Measurements from ENCODE around the gene CHP1.
A peak's percentile ranks its signal among the peaks of the same experiment; 100 is the strongest.
"Not testable (repeated sequence)": the region's sequence is repeated elsewhere in the genome, so short reads cannot be mapped to it uniquely, and the experiment has no call there.

Gene CHP1

GRCh38 chr15:41230650-41231421, at the start of gene CHP1, which contains the start of gene EXD1:
CHP1 (plus strand) TSS chr15:41231268; CDS start chr15:41231383, 115 bp downstream.
EXD1 (minus strand) TSS chr15:41230757; CDS start chr15:41226575, 4,182 bp downstream.
- DNase-seq: peak; percentile 90 to 98

- DNase-seq: no peak
Observed at GRCh38 chr15:41182266-41182665, 48.8 kb upstream of the CHP1 start.

- DNase-seq: no peak
Observed at GRCh38 chr15:41183581-41183980, 47.5 kb upstream of the CHP1 start.

DNA sequence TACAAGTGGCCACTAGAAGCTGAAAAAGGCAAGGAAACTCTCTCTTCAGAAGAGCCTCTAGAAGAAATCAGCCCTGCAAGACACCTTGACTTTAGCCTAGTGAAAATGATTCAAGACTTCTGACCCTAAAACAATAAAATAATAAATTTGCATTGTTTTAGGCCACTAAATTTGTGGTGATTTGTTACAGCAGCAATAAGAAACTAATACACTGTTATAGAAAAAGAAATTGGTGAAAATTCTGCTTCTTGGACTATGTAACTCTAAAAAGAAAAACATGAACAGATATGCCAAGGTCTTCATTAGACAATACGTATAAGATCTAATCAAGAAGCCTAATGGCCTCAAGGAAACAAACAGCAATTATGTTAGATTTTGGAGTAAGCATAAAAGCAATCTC, 36.6 kb upstream of the CHP1 start:
- no peak for DNase-seq

GRCh38 chr15:41199470-41199869, 31.6 kb upstream of the CHP1 start:
- no peak for DNase-seq

DNA sequence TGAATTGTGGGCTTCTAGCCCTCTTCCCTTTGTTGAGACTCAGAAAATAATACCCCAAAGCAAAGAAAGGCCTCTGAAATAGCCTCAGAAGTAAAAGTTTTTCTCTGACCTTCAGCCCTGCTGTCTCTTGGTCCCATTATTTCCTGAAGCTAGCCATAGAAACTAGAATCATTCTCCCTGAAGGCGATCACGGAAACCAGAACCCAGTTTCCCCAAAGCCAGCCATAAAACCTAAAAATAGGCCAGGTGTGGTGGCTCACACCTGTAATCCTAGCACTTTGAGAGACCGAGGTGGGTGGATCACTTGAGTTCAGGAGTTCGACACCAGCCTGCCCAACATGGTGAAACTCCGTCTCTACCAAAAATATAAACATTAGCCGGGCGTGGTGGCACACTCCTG, 27.7 kb upstream of the CHP1 start:
- DNase-seq: no peak

DNA sequence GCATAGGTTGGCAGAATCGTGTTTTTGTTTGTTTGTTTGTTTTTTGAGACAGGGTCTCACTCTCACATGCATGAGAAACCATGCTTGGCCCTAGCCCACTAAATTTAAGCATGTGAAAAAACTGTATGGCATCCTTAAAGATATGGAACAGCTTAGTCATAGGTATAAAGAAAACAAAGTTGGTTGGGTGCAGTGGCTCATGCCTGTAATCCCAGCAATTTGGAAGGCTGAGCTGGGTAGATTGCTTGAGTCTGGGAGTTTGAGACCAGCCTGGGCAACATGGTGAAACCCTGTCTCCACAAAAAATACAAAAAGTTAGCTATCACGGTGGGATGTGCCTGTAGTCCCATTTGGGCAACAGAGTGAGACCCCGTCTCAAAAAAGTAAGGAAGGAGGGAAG, 25.8 kb upstream of the CHP1 start:
- DNase-seq: no peak

GRCh38 chr15:41207687-41208448, 23.2 kb upstream of the CHP1 start:
- DNase-seq: no peak

- no peak for DNase-seq
Observed at GRCh38 chr15:41215708-41216107, 15.4 kb upstream of the CHP1 start.

DNA sequence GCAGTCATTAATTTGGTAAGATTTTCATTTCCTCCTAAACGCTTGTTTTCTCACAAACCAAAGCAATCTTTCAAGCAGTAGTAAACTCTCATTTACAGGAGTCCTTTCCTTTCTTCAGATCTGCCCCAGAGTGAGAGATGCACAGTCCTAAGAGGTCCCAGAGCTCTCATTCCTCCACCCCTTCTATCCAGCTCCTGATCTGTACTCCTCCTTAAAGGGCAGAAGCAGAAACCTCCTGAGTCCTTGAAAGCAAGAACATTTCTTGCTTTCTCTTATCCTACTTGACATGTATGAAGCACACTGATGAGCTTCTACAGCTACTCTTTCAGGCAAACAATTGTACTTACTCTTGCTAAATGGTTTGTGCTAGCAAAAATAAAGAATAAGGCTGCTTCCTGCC, 12.2 kb upstream of the CHP1 start:
- DNase-seq: no peak

GRCh38 chr15:41219381-41219780, 11.7 kb upstream of the CHP1 start:
- no peak for DNase-seq

GRCh38 chr15:41230345-41230649, 771 bp upstream of the CHP1 start:
- no peak for DNase-seq

DNA sequence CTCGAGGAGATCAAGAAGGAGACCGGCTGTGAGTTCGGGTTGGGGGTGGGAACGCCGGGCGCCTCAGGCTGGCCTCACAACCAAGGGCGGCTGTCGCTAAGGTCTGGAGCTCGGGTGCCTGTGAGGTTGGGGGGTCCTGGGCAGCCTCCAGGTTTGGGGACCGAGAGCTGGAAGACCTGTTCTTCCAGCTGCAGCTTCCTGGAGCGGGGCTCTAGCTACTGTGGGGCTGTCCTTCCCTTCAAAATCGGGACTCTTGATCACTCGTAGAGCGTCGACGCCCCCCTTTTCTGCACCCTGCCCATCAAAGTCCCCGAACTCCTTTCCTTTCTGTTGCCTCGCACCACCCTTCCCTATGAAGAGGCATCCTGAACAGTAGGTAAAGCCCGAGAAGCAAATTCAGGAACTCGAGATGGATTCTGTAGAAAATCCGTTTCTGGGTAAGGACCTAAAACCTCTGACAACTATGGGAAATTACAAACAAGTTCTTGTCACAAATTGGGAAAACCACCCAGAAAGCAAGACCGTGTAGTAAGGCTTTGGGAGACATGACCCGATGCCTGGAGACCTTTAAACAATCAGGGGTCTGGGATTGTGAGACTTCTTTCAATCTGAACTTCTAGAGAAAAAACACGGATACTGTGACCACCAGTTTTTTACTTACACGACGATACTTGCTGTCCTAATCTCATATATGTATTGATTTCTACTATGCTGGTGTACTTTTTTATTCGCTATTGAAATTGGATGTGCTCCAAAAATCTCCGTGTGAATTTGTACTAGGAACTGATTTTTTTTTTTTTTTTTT, 556 bp downstream of the CHP1 start:
- DNase-seq: no peak

- DNase-seq: no peak
Observed at GRCh38 chr15:41233367-41233771, 2.3 kb downstream of the CHP1 start.

DNA sequence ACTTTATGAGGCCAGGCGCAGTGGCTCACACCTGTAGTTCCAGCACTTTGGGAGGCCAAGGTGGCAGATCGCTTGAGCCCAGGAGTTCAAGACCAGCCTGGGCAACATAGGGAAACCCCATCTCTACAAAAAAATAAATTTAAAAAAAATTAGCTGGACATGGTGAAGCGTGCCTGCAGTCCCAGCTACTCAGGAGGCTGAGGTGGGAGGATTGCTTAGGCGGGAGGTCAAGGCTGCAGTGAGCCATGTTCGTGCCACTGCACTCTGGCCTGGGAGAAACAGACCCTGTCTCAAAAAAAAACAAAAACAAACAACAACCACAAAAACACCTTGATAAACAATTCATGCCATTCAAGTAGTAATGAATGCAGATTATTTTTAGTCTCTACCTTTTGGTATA, 4.2 kb downstream of the CHP1 start:
- not testable (repeated sequence) for DNase-seq

GRCh38 chr15:41235929-41236328, 4.9 kb downstream of the CHP1 start:
- DNase-seq: no peak

- no peak for DNase-seq
Observed at GRCh38 chr15:41238100-41238499, 7.0 kb downstream of the CHP1 start.

DNA sequence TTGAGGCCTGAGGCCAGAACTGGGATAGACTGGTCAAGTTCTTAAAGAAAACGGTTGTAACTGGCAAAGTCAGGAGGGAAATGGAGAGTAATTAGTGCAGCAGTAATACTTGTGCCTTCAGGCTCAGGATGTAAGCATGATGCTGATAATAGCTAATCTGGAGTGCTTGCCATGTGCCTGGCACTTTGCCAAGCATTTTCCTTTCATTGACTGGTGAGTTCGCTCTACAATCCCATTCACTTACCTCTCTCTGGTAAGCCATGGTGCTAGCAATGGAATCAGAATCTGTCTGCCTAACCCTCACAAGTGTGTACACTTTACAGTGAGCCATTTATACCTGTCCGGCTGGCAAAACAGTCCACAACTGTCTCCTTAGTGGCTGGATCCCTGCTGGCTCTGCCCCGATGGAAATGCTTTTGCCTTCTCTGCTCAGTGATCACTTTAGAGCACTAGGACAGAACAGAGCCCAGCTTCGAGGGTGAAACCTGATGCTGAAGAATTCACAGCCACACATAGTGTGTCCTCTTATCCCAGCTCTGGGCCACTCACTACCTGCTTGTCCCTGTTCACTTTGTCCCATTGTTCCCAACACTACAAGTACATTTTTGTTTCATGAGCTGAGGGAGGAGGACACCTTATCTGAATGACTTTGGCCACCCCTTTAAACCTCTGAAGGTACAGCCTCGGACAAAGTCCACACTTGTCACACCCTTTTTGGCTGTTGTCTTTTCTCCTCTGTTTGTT, 10.3 kb downstream of the CHP1 start:
- peak in 1 of 2 experiments; percentile 9 for DNase-seq

- DNase-seq: not testable (repeated sequence)
Observed at GRCh38 chr15:41250745-41251144, 19.7 kb downstream of the CHP1 start.

DNA sequence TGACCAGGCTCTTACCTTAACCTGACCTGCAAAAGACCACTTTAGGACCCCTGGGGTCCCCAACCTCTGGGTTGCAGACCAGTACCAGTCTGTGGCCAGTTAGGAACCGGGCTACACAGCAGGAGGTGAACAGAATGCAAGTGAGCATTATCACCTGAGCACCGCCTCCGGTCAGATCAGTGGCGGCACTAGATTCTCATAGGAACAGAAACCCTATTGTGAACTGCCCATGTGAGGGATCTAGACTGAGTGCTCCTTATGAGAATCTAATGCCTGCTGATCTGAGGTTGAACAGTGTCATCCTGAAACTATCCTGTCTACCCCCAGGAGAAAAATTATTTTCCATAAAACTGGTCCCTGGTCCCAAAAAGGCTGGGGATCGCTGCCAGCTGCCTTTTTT, 20.3 kb downstream of the CHP1 start:
- DNase-seq: no peak

DNA sequence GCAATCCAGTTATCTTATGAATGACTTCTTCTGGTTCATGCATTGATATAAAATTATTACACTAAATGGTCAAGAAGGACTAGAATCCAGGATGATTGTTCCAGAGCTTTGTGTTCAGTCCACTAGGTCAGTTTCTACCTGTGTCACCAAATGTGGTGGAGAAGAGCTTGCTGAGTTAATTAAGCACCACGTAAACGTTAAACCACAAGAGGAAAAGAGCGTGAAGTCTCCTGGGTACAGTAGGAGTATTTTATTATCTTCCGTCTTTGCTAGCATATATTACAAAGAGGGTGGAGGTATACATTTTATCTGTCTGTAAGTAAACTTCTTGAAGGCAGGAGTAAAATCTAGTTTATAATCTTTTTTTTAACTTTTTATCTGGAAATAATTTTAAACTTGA, 23.5 kb downstream of the CHP1 start:
- peak in 1 of 2 experiments; percentile 32 for DNase-seq

DNA sequence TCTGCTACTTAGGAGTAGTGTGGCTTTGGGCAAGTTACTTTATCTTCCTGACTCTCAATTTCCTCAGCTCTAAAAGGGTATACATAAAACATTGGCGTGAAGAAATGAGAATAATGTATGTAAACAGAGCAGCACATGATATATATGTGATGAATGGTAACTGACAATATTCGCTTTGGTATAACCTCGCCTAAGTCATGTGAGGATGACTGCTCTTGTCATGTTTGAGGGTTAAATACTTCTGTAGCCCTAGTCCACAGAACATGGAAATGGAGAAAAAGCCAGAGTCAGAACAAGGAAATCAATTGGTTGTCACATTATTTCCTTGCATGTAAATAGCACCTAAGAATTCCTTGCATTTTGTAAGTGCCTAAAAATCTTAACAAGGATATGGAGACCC, 25.0 kb downstream of the CHP1 start:
- DNase-seq: no peak

- no peak for DNase-seq
Observed at GRCh38 chr15:41256577-41257038, 25.5 kb downstream of the CHP1 start.
